Coronary artery (tissue), 2 donors: Measurements from ENCODE around the gene CCDC54.

Source experiments
- DNase-seq: peaks from one replicate; pipeline ENCODE4 v3.0.0-alpha.2; 2017; ENCODE audit warnings: low spot score
- H3K27ac ChIP-seq, 2 donors: fragments of 200-600 bp; sonication (generic); one replicate each; pipeline ENCODE4 v1.5.1; 2016 to 2019
- H3K4me3 ChIP-seq: fragments of 200-600 bp; sonication (generic); 2 replicates; pipeline ENCODE4 v1.5.1; 2016; ENCODE audit warnings: mild to moderate bottlenecking, moderate library complexity
- TF ChIP-seq, protein P1 (sequence below): fragments of 200-600 bp; sonication (generic); IDR thresholded peaks from one replicate; pipeline ENCODE4 v1.5.1; 2019; ENCODE audit warnings: antibody characterized with exemption

Gene CCDC54

DNA sequence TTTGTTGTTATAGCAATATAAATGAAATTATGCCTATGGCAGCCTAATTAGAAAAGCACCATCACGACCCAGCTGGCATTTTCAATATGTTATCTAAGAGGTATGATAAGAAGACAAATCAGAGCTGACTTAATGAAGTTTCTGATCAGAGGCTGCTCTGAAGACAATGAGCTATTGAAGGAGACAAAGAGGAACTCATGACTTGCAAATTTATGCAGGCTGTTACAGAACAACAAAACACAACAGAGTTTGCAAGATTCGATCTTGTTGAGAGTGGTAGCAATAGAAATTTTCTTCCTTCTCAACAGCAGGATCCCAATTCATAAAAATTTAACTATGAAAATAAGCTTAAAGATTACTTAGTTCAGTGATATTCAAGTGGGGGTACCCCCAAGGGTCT, 7.7 kb downstream of the CCDC54 start:
- no peak overlapping the region for H3K27ac ChIP-seq
- TF ChIP-seq, protein P1, sequence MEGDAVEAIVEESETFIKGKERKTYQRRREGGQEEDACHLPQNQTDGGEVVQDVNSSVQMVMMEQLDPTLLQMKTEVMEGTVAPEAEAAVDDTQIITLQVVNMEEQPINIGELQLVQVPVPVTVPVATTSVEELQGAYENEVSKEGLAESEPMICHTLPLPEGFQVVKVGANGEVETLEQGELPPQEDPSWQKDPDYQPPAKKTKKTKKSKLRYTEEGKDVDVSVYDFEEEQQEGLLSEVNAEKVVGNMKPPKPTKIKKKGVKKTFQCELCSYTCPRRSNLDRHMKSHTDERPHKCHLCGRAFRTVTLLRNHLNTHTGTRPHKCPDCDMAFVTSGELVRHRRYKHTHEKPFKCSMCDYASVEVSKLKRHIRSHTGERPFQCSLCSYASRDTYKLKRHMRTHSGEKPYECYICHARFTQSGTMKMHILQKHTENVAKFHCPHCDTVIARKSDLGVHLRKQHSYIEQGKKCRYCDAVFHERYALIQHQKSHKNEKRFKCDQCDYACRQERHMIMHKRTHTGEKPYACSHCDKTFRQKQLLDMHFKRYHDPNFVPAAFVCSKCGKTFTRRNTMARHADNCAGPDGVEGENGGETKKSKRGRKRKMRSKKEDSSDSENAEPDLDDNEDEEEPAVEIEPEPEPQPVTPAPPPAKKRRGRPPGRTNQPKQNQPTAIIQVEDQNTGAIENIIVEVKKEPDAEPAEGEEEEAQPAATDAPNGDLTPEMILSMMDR = no peak
- no peak for DNase-seq
- no peak overlapping the region for H3K4me3 ChIP-seq

DNA sequence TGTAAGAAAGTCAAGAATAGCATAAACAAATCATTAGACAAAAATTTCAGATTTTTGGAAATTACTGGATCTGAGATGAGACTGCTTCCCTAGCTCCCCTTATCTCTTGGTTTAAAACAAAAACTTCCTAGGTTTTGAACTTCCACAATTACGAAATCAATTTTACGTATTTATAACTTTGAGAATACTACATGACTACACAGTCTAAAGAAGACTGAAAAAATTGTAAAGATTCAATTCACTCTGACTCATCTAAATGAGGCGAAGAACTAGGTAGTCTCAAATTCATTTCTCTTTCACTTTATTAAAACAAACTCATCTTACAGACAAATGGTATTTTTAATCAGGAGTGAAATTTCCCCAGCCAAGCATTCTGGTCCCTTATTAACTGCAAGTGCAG, 10.3 kb downstream of the CCDC54 start:
- H3K4me3 ChIP-seq = no peak overlapping the region
- TF ChIP-seq, protein P1 = no peak
- no peak overlapping the region for H3K27ac ChIP-seq
- no peak for DNase-seq

DNA sequence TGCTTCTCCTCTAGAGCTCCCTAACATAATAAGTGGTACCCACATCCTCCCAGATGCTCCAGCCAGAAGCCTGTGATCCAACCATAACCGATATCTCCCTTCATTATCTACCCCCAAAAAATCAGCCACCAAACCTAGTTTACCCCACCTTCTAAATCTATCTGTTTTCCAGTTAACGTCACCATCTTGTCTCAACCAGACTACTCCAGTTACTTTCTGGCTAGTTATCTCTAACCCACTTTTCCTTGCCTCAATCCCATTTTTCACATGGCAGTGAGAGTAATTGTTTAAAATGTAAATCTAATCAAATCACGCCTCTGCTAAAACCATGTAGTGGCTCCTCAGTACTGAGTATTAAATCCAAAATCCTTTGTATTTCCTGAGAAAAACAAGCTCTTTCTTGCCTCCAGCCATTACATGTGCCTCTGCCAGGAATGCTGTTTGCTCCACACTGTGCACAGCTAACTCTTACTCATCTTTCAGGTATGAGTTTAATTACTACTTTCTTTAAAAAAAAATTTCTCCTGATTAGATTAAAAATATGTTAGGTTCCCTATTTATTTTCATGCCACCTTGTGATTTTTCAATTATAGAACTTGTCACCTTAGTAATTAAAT, 15.4 kb downstream of the CCDC54 start:
- TF ChIP-seq, protein P1 = no peak
- no peak for DNase-seq

DNA sequence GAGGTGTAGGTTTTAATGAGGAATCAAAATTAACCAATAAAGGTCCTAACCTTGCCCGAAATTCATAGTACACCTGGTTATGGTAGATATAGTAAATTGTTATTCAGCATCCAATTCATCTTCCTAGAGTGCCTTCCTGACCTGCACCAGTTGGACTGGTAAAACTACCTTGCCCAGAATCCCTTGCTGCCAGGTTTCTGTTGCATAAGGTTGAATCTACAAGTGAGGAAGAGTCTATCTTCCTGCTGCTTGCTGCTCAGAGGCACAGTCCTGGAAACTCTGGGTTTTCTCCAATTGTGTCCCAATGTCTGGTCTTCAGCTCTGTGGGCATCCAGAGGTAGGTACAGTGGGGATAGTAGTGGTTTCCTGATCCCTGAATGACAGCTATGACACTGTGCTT, 17.3 kb downstream of the CCDC54 start:
- no peak for DNase-seq
- TF ChIP-seq, protein P1 = no peak
- H3K27ac ChIP-seq = no peak overlapping the region
- H3K4me3 ChIP-seq = no peak overlapping the region

More for the DNA sequence above, 15.4 kb downstream of the CCDC54 start:
- H3K4me3 ChIP-seq = no peak overlapping the region
- H3K27ac ChIP-seq = no peak overlapping the region

DNA sequence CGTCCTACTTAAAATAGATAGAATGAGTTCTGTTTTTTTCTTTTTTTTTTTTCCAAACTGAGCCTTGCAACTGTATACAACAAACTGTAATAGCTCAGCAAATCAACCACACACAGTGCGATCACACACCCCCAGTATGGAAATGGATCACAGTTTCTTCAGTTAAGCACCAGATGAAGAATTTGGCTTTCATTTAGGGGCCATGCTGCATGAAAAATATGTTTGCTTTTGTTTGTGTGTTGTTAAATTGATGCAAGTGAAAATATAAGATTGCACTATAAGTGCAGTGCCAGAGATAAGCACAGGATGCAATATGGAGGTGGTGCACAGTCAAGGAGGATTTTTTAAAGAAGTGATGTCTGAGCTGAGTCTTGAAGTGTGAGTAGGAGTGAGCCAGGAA, 17.8 kb downstream of the CCDC54 start:
- Histone ChIP-seq H3K4me3 (no peak overlapping the region), H3K27ac (no peak overlapping the region)
- DNase-seq = no peak
- TF ChIP-seq, protein P1 = no peak

DNA sequence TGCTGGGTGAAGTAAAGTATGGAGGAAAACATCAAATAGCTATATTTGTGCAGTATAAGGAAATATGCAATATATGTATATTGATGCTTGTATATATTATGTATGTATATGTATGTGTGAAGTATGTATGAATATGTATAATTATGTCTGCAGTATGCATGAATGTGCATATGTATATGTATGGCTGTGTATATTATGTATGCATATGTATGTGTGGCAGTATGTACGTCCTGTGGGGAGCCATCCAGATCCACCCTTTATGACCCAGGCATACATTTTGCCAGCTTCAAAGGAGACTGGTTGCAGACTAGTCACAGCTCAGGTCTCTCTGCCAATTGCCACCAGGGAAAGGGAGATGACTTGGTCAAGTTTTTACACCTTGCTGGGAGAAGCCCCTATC, 24.1 kb downstream of the CCDC54 start:
- DNase-seq = no peak
- Histone ChIP-seq H3K27ac (no peak overlapping the region), H3K4me3 (no peak overlapping the region)
- TF ChIP-seq, protein P1 = no peak

DNA sequence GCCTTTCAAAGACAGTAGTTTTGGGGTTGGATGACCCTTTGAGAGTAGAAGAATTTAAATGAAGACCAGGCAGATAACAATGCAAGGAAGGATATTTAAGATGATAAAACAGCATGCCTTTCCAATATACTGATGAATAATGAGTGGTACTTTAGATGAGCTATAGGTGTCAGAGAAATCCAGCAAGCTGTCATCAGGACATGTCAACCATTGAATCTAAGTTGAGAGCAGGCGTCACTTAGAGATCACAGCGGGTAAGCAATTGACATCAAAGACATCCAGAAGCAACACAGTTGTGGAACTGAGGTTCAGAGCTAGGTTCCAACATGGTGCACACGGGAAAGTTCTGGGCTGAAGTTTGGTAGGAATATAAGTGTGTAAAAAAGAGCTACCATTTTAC, 25.0 kb downstream of the CCDC54 start:
- Histone ChIP-seq H3K4me3 (no peak overlapping the region), H3K27ac (no peak overlapping the region)
- TF ChIP-seq, protein P1 = no peak
- no peak for DNase-seq
